Vagina (tissue), 2 donors: ENCODE data around the gene ANKFN1.

ENCODE experiments used
- POLR2A ChIP-seq, 2 donors: fragments of 450-650 bp; IDR thresholded peaks; one replicate each; pipeline ENCODE4 v1.6.1; 2017; ENCODE audit warnings: antibody characterized with exemption in 2 of 2, mild to moderate bottlenecking in 2 of 2, moderate library complexity in 2 of 2
- POLR2AphosphoS5 ChIP-seq, 2 donors: sonication (generic); formaldehyde crosslinking; IDR thresholded peaks; one replicate each; pipeline ENCODE4 v1.9.0; 2017; ENCODE audit warnings: antibody characterized with exemption in 2 of 2, mild to moderate bottlenecking in 2 of 2, low read depth in 1 of 2; ENCODE audit not compliant: insufficient read depth in 1 of 2
- TF ChIP-seq, protein P1 (sequence below), 3 experiments: fragments of 450-650 bp in 2 of 3; fragments of 200-600 bp in 1 of 3; sonication (generic) in 1 of 3; IDR thresholded peaks; one replicate each; pipeline ENCODE4 v1.5.1; 2017 to 2019; ENCODE audit warnings: antibody characterized with exemption in 3 of 3, mild to moderate bottlenecking in 2 of 3, moderate library complexity in 2 of 3

DNA sequence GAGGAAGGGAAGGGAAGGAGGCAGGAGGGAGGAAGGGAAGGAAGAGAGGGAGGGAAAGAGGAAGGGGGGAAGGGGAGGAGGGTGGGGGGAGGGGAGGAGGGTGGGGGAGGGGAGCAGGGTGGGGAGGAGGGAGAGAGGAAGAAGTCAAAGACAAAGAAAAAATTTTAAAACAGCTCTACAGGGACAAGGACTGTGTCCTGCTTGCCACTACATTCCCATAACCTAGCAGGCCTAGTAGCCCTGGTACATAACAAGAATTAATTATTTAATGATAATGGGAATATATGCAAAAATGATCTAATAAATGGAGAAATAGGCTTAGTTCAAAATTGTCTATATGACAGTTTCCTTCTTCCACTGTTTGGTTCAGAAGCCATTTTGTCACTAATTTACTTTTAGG, 392.7 kb downstream of the ANKFN1 start:
- TF ChIP-seq POLR2A (IDR thresholded peaks at IDR 0.05), result no peak
- TF ChIP-seq, protein P1, sequence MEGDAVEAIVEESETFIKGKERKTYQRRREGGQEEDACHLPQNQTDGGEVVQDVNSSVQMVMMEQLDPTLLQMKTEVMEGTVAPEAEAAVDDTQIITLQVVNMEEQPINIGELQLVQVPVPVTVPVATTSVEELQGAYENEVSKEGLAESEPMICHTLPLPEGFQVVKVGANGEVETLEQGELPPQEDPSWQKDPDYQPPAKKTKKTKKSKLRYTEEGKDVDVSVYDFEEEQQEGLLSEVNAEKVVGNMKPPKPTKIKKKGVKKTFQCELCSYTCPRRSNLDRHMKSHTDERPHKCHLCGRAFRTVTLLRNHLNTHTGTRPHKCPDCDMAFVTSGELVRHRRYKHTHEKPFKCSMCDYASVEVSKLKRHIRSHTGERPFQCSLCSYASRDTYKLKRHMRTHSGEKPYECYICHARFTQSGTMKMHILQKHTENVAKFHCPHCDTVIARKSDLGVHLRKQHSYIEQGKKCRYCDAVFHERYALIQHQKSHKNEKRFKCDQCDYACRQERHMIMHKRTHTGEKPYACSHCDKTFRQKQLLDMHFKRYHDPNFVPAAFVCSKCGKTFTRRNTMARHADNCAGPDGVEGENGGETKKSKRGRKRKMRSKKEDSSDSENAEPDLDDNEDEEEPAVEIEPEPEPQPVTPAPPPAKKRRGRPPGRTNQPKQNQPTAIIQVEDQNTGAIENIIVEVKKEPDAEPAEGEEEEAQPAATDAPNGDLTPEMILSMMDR (IDR thresholded peaks at IDR 0.05), result no peak
- no peak for TF ChIP-seq POLR2AphosphoS5 (IDR thresholded peaks at IDR 0.05; ENCODE audit: insufficient read depth in 1 of 2, low read depth in 1 of 2)
